ENCODE data around the gene WDR43.

WDR43 gene

DNA sequence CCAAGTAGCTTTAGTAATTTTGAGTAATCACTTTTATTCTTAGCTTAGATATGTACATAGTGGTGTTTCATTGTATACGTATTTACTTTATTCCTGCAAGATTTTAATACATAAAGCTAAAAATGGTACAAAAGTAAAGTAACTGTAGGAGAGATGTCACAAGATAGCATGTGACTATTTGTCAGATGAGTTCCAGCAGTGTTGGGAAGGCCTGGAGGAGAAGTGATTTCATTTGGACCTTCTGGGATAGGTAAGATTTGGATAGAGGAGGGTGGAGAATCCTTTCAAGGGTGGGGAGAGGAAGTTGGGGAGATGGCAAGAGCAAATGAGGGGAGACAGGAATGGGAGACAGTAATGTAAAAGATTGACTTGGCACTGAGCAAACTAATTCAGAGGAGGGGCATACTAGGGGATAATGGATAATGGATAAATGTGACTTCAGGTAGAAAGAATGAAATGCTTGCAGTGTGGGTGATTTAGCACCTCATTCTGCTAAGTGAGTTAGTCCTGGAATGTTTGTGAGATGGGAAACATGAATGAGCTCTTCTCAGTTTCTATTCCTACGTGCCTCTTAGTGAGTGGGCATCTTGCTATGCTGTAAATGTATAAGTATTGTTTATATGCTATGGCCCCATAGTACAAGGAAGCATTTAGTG is 10.5 kb downstream of the WDR43 start:
- H3K27ac ChIP-seq, result no peak overlapping the region
- no peaks in the 10 kb centered on the region for H3K9me3 ChIP-seq (ENCODE audit: low read depth, low read length)
- no peak overlapping the region for H3K9ac ChIP-seq (ENCODE audit: insufficient read length)
- DNase-seq (ENCODE audit: low read depth, low spot score), result no peak
- peaks cover 91% of the 10 kb centered on the region for H3K36me3 ChIP-seq (ENCODE audit: insufficient read depth, low read length)
- no peak overlapping the region for H3K4me3 ChIP-seq
- TF ChIP-seq FOXP2 (optimal IDR thresholded peaks at IDR 0.05; ENCODE audit: control extremely low read depth, extremely low read length, insufficient read depth) (no peak), EZH2 (IDR thresholded peaks at IDR 0.05) (no peak), POLR2AphosphoS5 (IDR thresholded peaks at IDR 0.05; ENCODE audit: borderline replicate concordance, low read depth, low read length) (no peak)

DNA sequence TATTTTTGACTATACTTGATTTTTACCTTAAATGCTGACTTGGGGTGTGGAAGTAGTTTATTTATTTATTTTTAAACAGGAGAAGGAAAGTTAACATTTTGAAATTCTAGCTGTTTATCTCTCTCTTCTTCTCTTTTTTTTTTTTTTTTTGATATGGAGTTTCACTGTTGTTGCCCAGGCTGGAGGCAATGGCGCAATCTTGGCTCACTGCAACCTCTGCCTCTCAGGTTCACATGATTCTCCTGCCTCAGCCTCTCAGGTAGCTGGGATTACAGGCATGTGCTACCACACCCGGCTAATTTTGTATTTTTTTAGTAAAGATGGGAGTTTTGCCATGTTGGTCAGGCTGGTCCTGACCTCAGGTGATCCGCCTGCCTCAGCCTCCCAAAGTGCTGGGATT is 11.1 kb downstream of the WDR43 start:
- Histone ChIP-seq H3K9me3 (ENCODE audit: low read depth, low read length) (no peaks in the 10 kb centered on the region), H3K36me3 (ENCODE audit: insufficient read depth, low read length) (peaks cover 96% of the 10 kb centered on the region), H3K9ac (ENCODE audit: insufficient read length) (no peak overlapping the region), H3K27ac (no peak overlapping the region), H3K4me3 (no peak overlapping the region)
- DNase-seq (ENCODE audit: low read depth, low spot score), result no peak
- TF ChIP-seq EZH2 (IDR thresholded peaks at IDR 0.05), result no peak

DNA sequence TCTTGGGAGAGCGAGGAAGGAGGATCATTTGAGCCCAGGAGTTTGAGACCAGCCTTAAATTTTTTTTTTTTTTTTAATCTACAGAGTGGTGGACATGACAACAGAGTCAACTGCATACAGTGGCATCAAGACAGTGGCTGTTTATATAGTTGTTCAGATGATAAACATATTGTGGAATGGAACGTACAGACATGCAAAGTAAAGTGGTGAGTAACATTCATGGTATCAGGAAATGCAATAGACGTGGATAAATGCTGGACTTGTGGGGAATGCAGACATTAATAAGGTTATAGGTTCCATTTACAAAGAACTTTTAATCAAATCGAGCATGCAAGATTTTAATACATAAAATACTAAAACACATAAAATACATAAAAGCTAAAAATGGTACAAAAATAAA is 11.9 kb downstream of the WDR43 start:
- DNase-seq (ENCODE audit: low read depth, low spot score), result no peak
- no peak overlapping the region for H3K27ac ChIP-seq
- H3K9ac ChIP-seq (ENCODE audit: insufficient read length), result no peak overlapping the region
- H3K9me3 ChIP-seq (ENCODE audit: low read depth, low read length), result no peaks in the 10 kb centered on the region
- TF ChIP-seq POLR2AphosphoS5 (IDR thresholded peaks at IDR 0.05; ENCODE audit: borderline replicate concordance, low read depth, low read length), result no peak
- TF ChIP-seq FOXP2 (optimal IDR thresholded peaks at IDR 0.05; ENCODE audit: control extremely low read depth, extremely low read length, insufficient read depth), result no peak
- TF ChIP-seq EZH2 (IDR thresholded peaks at IDR 0.05), result no peak
- no peak overlapping the region for H3K4me3 ChIP-seq
- peaks cover 95% of the 10 kb centered on the region for H3K36me3 ChIP-seq (ENCODE audit: insufficient read depth, low read length)

DNA sequence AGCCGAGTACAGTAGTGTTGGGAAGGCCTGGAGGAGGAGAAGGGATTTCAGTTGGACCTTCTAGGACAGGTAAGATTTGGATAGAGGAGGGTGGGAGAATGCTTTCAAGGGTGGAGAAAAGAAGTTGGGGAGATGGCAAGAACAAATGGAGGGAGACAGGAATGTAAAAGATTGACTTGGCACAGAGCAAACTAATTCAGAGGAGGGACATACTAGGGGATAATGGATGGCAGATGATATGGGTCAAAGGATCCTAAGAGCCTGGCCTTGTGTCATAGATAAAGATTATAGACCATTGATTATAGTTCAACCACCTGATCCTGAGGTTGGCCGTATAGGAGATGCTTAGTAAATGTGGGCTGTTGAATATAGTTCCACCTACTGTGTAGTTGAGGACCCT is 12.4 kb downstream of the WDR43 start:
- Histone ChIP-seq H3K27ac (no peak overlapping the region), H3K9me3 (ENCODE audit: low read depth, low read length) (no peaks in the 10 kb centered on the region), H3K4me3 (no peak overlapping the region), H3K36me3 (ENCODE audit: insufficient read depth, low read length) (peaks cover 95% of the 10 kb centered on the region), H3K9ac (ENCODE audit: insufficient read length) (no peak overlapping the region)
- no peak for TF ChIP-seq EZH2 (IDR thresholded peaks at IDR 0.05)
- no peak for TF ChIP-seq FOXP2 (optimal IDR thresholded peaks at IDR 0.05; ENCODE audit: control extremely low read depth, extremely low read length, insufficient read depth)
- no peak for TF ChIP-seq POLR2AphosphoS5 (IDR thresholded peaks at IDR 0.05; ENCODE audit: borderline replicate concordance, low read depth, low read length)
- DNase-seq (ENCODE audit: low read depth, low spot score), result no peak

DNA sequence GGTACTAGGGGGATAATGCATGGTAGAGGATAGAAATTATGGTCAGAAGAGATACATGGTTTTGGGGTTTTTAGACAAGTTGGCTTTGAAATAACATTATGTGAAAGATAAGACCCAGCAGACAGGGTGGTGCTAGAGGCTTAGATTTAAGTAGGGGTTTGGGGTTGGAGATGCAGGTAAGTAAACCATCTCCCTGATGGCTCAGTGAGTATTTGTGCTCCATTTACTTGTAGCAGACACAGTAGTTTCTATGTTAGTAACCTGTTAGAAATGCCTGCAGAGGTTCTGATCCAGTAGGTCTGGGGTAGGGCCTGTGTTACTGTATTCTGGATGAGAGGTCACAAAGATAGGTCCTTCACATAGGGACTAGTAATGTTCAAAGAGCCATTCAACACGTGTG is 13.7 kb downstream of the WDR43 start:
- TF ChIP-seq EZH2 (IDR thresholded peaks at IDR 0.05), result no peak
- TF ChIP-seq FOXP2 (optimal IDR thresholded peaks at IDR 0.05; ENCODE audit: control extremely low read depth, extremely low read length, insufficient read depth), result no peak
- no peak for TF ChIP-seq POLR2AphosphoS5 (IDR thresholded peaks at IDR 0.05; ENCODE audit: borderline replicate concordance, low read depth, low read length)
- H3K9me3 ChIP-seq (ENCODE audit: low read depth, low read length), result no peaks in the 10 kb centered on the region
- DNase-seq (ENCODE audit: low read depth, low spot score), result no peak
- H3K4me3 ChIP-seq, result no peak overlapping the region
- H3K9ac ChIP-seq (ENCODE audit: insufficient read length), result no peak overlapping the region
- no peak overlapping the region for H3K27ac ChIP-seq
- H3K36me3 ChIP-seq (ENCODE audit: insufficient read depth, low read length), result peaks cover 94% of the 10 kb centered on the region

DNA sequence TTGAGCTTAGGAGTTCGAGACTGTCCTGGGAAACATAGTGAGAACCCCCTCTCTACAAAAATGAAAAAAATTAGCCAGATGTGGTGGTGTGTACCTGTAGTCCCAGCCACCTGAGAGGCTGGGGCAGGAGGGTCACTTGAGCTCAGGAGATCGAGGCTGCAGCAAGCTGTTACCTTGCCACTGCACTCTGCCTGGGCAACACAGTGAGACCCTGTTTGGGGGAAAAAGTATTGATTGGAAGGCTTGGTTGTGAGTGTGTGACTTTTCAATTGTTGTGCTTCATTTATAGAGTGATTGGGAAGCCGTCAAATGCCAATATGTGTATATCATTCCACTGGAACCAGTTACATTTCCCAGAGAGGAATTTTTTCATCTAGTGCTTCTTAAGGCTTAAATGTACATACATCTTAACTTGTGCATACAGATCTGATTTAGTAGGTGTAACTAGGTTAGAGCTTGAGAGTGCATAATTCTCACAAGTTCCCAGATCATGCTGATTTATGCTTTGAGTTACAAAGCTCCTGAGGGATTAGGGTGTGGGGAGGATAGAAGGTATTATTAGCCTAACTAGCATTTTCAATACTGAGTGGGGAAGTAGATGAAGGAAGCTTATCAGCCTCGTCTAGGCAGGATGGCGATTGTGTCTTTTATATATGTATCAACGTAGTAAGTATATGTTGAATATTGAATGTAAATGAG is 15.3 kb downstream of the WDR43 start:
- DNase-seq (ENCODE audit: low read depth, low spot score), result no peak
- peaks cover 94% of the 10 kb centered on the region for H3K36me3 ChIP-seq (ENCODE audit: insufficient read depth, low read length)

DNA sequence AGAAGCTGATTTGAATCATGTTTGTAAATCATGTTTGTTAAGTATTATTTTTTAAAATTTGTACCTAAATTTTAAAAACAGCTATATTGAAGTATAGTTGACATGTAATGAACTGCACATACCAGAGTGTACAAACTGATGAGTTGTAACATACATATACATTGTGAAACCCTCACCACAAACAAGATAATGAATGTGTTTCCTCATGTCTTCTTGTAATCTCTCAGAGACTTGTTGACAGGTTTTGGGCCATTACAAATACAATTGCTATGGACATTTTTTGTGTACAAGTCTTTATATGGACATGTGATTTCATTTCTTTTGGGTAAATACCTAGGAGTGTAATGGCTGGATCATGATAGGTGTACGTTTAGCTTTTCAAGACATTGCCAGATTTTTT is 21.5 kb downstream of the WDR43 start:
- Histone ChIP-seq H3K9ac (ENCODE audit: insufficient read length) (no peak overlapping the region), H3K36me3 (ENCODE audit: insufficient read depth, low read length) (peaks cover 82% of the 10 kb centered on the region), H3K27ac (no peak overlapping the region), H3K9me3 (ENCODE audit: low read depth, low read length) (no peaks in the 10 kb centered on the region), H3K4me3 (no peak overlapping the region)
- TF ChIP-seq FOXP2 (optimal IDR thresholded peaks at IDR 0.05; ENCODE audit: control extremely low read depth, extremely low read length, insufficient read depth) (no peak), POLR2AphosphoS5 (IDR thresholded peaks at IDR 0.05; ENCODE audit: borderline replicate concordance, low read depth, low read length) (no peak), EZH2 (IDR thresholded peaks at IDR 0.05) (no peak)
- DNase-seq (ENCODE audit: low read depth, low spot score), result no peak

More for the DNA sequence above, 15.3 kb downstream of the WDR43 start:
- Histone ChIP-seq H3K9me3 (ENCODE audit: low read depth, low read length) (no peaks in the 10 kb centered on the region), H3K9ac (ENCODE audit: insufficient read length) (no peak overlapping the region), H3K27ac (no peak overlapping the region), H3K4me3 (no peak overlapping the region)
- no peak for TF ChIP-seq FOXP2 (optimal IDR thresholded peaks at IDR 0.05; ENCODE audit: control extremely low read depth, extremely low read length, insufficient read depth)
- no peak for TF ChIP-seq POLR2AphosphoS5 (IDR thresholded peaks at IDR 0.05; ENCODE audit: borderline replicate concordance, low read depth, low read length)
- TF ChIP-seq EZH2 (IDR thresholded peaks at IDR 0.05), result no peak

DNA sequence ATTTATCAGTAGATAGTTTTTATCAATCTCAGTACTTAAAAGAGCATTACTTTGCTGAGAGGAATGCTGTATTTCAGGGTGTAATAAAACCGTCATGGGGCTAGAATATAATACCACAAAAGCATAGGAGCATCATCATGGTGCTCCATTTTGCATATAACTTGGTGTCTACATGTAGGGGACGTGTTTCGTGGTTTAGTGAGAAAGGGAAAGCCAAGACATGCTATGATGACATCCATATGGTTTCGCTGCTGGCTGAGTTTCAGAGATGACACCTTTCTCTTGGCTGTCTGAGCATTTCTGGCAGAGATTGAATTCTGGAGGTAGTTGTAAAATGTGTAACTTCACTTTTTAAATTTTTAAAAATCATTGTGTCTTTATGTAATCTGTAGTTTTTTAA is 32.4 kb downstream of the WDR43 start:
- no peak for DNase-seq (ENCODE audit: low read depth, low spot score)
- TF ChIP-seq EZH2 (IDR thresholded peaks at IDR 0.05), result no peak
- no peak for TF ChIP-seq FOXP2 (optimal IDR thresholded peaks at IDR 0.05; ENCODE audit: control extremely low read depth, extremely low read length, insufficient read depth)
- no peak for TF ChIP-seq POLR2AphosphoS5 (IDR thresholded peaks at IDR 0.05; ENCODE audit: borderline replicate concordance, low read depth, low read length)
- no peak overlapping the region for H3K9ac ChIP-seq (ENCODE audit: insufficient read length)
- no peaks in the 10 kb centered on the region for H3K9me3 ChIP-seq (ENCODE audit: low read depth, low read length)
- peaks cover 99% of the 10 kb centered on the region for H3K36me3 ChIP-seq (ENCODE audit: insufficient read depth, low read length)
- no peak overlapping the region for H3K4me3 ChIP-seq
- no peak overlapping the region for H3K27ac ChIP-seq

DNA sequence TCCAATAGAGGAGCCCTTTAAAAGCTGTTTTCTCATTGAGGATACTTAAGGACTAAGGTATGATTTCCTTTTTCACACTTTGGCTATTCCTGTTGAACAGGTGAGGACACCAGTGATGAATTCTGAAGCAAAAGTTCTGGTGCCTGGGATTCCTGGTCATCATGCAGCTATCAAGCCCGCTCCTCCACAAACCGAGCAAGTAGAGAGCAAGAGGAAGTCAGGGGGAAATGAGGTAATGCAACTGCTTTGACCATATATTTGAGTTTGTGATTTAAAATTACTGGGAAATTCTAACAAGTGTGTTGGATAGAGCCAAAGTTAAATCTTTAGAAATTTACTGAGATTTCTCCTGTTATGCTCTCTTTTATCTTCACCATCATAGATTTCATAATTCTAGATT is 33.0 kb downstream of the WDR43 start:
- H3K36me3 ChIP-seq (ENCODE audit: insufficient read depth, low read length), result peaks cover 99% of the 10 kb centered on the region
- no peak overlapping the region for H3K9ac ChIP-seq (ENCODE audit: insufficient read length)
- no peak overlapping the region for H3K27ac ChIP-seq
- no peaks in the 10 kb centered on the region for H3K9me3 ChIP-seq (ENCODE audit: low read depth, low read length)
- H3K4me3 ChIP-seq, result no peak overlapping the region
- no peak for TF ChIP-seq EZH2 (IDR thresholded peaks at IDR 0.05)
- TF ChIP-seq FOXP2 (optimal IDR thresholded peaks at IDR 0.05; ENCODE audit: control extremely low read depth, extremely low read length, insufficient read depth), result no peak
- no peak for TF ChIP-seq POLR2AphosphoS5 (IDR thresholded peaks at IDR 0.05; ENCODE audit: borderline replicate concordance, low read depth, low read length)
- no peak for DNase-seq (ENCODE audit: low read depth, low spot score)
